IPS-20b (cell line): ENCODE results near the gene CORO6.

Source experiments
- H3K27ac ChIP-seq: one replicate; pipeline ENCODE4 v1.5.1; 2013; ENCODE audit warnings: low read length
- H3K27me3 ChIP-seq: 2 replicates; pipeline ENCODE4 v1.6.1; 2013; ENCODE audit warnings: mild to moderate bottlenecking, low read length, inconsistent platforms; ENCODE audit not compliant: insufficient read depth
- H3K36me3 ChIP-seq: 2 replicates; pipeline ENCODE4 v1.6.1; 2013; ENCODE audit warnings: low read depth, mild to moderate bottlenecking, inconsistent platforms, low read length, moderate library complexity; ENCODE audit not compliant: insufficient read depth
- H3K4me1 ChIP-seq: 2 replicates; pipeline ENCODE4 v1.6.1; 2013; ENCODE audit warnings: mild to moderate bottlenecking, control low read depth, inconsistent platforms, low read length, moderate library complexity; ENCODE audit not compliant: insufficient read depth
- H3K4me3 ChIP-seq: 2 replicates; pipeline ENCODE4 v1.5.1; 2013; ENCODE audit warnings: mild to moderate bottlenecking, low read length, inconsistent platforms
- H3K9ac ChIP-seq: 2 replicates; pipeline ENCODE4 v1.6.1; 2013; ENCODE audit warnings: low read depth, mild to moderate bottlenecking, inconsistent platforms, low read length, moderate library complexity
- H3K9me3 ChIP-seq: 2 replicates; pipeline ENCODE4 v1.6.1; 2013; ENCODE audit warnings: mild to moderate bottlenecking, low read depth, low read length, inconsistent platforms; ENCODE audit not compliant: insufficient read depth

Gene CORO6

DNA sequence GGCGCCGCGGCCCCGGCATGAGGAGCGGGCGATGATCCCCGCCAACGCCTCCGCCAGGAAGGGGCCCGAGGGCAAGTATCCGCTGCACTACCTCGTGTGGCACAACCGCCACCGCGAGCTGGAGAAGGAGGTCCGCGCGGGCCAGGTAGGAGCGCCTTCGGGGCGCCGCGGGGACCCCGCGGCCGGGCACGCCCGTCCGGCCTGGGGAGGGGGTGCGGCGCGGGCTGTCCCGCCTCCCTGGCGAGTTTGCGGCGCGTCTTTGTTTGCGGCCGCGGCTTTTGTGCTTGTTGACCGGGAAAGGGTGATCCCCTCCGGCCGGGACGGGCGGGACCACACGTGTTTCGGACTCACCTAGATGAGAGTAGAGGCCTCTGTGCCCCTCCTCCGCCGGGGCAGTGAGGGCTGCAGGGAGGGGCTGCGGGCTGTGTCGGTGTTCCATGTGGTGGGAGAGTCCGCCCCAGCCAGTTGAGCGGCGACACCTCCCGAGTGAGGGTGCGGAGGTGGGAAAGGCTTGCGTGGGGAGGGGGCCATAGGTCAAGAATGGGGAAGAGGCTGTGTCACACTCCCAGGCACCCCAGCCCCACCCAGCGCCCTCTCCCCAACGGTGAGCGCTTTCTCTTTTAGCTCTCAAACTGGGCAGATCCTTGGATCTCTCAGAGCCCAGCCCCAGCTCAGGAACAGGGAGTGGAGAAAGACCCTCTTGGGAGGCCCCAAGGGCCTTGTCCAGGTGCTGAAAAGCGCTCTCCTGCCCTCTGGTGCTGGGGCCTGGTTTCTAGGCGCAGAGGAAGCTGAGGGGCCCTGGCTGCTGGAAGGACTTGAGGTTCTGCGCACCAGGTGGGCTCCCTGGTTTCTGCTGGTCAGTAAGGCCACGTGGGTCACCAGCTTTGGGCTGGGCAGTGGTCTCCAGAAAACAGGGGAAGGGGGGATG is 28.9 kb downstream of the CORO6 start:
- Histone ChIP-seq H3K9me3 (no peaks in the 10 kb centered on the region), H3K27ac (no peak overlapping the region), H3K27me3 (peaks cover 16% of the 10 kb centered on the region), H3K4me3 (peak overlapping the region; percentile 80), H3K36me3 (no peaks in the 10 kb centered on the region), H3K9ac (peak overlapping the region; percentile 56; the same call in 1 of the 2 replicates), H3K4me1 (peaks cover 31% of the 10 kb centered on the region)

- Histone ChIP-seq H3K9ac (peak within 1 kb of the TSS; percentile 69; the same call in 1 of the 2 replicates), H3K9me3 (no peaks in the 10 kb centered on the region), H3K27ac (peak within 1 kb of the TSS; percentile 17), H3K4me1 (peaks cover 34% of the 10 kb centered on the region), H3K4me3 (peak within 1 kb of the TSS; percentile 80), H3K27me3 (peaks cover 20% of the 10 kb centered on the region), H3K36me3 (no peaks in the 10 kb centered on the region)
Measured at GRCh38 chr17:29592850-29593551, 29.7 kb downstream of the CORO6 start, which contains the start of gene ANKRD13B. Gene ANKRD13B (plus strand): TSS chr17:29593132. CDS start chr17:29593622, 490 bp downstream.

GRCh38 chr17:29591737-29592608 is 30.7 kb downstream of the CORO6 start:
- Histone ChIP-seq H3K27ac (peak overlapping the region; percentile 17), H3K4me3 (peak overlapping the region; percentile 78), H3K4me1 (peaks cover 33% of the 10 kb centered on the region), H3K27me3 (peaks cover 25% of the 10 kb centered on the region), H3K36me3 (no peaks in the 10 kb centered on the region), H3K9ac (peak overlapping the region; percentile 74; the same call in 1 of the 2 replicates), H3K9me3 (no peaks in the 10 kb centered on the region)

GRCh38 chr17:29591146-29591736 is 31.5 kb downstream of the CORO6 start:
- Histone ChIP-seq H3K9ac (peak overlapping the region; percentile 74; the same call in 1 of the 2 replicates), H3K4me1 (peaks cover 25% of the 10 kb centered on the region), H3K9me3 (no peaks in the 10 kb centered on the region), H3K27ac (peak overlapping the region; percentile 4), H3K27me3 (peaks cover 25% of the 10 kb centered on the region), H3K36me3 (no peaks in the 10 kb centered on the region), H3K4me3 (peak overlapping the region; percentile 78)

GRCh38 chr17:29590411-29591145 is 32.1 kb downstream of the CORO6 start:
- Histone ChIP-seq H3K9me3 (no peaks in the 10 kb centered on the region), H3K9ac (peak overlapping the region; percentile 74; the same call in 1 of the 2 replicates), H3K27me3 (peaks cover 25% of the 10 kb centered on the region), H3K4me3 (peak overlapping the region; percentile 78; the same call in 1 of the 2 replicates), H3K27ac (peak overlapping the region; percentile 4), H3K36me3 (no peaks in the 10 kb centered on the region), H3K4me1 (peaks cover 26% of the 10 kb centered on the region)

DNA sequence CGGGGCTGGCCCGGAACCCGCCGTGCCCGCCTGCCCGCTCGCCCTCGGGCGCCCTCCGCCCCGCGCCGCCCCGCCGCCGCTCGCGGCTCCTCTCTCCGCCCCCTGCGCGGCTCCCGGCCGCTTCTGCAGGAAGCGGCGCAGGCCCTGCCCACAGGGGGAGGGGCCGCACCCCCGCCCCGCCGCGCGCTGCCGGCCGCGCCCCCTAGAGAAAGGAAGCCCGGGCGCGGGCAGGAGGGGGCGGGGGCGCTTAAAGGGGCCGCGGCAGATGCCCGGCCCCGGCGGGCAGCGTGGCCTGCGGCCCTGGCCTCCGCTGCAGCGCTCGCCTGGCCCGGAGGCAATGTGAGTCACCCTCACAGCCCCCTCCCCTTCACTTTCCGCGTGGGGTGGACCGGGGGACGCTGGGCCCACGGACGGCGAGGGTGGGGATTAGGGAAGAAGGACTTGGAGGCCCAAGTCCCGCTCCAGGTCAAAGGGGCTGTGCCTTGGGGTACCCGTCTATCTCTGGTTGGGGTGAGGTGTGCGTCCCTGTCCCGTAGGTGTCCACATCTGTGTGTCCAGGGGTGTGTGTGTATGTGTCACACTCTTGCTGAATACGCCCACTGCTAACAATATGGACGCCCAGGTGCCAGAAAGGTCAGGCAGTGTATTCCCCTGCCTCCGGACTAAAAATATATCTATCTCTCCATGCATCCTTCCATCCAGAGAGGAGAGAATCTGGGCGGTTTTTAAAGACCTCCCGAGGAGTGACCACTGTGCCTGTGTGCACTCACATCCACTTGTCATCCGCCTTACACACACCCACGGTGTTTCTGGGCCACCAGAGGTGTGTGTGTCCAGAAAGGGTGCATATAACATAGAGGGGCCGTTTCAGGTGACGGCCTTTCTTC is 32.9 kb downstream of the CORO6 start, which contains the start of gene GIT1:
TSS of gene GIT1 (minus strand) at position 125 of the 887 bp plus-strand sequence. CDS start 270 bp downstream, outside the sequence.
- Histone ChIP-seq H3K27ac (no peak within 1 kb of the TSS), H3K9ac (peak within 1 kb of the TSS; percentile 74; the same call in 1 of the 2 replicates), H3K9me3 (no peaks in the 10 kb centered on the region), H3K36me3 (no peaks in the 10 kb centered on the region), H3K27me3 (peaks cover 25% of the 10 kb centered on the region), H3K4me3 (peak within 1 kb of the TSS; percentile 87), H3K4me1 (peaks cover 33% of the 10 kb centered on the region)

GRCh38 chr17:29588562-29589411 is 33.9 kb downstream of the CORO6 start:
- peak overlapping the region; percentile 87 for H3K4me3 ChIP-seq
- H3K36me3 ChIP-seq: no peaks in the 10 kb centered on the region
- H3K27ac ChIP-seq: no peak overlapping the region
- peak overlapping the region; percentile 60; the same call in 1 of the 2 replicates for H3K9ac ChIP-seq
- no peaks in the 10 kb centered on the region for H3K9me3 ChIP-seq
- peaks cover 39% of the 10 kb centered on the region for H3K4me1 ChIP-seq
- peaks cover 21% of the 10 kb centered on the region for H3K27me3 ChIP-seq

- peaks cover 39% of the 10 kb centered on the region for H3K4me1 ChIP-seq
- H3K36me3 ChIP-seq: no peaks in the 10 kb centered on the region
- H3K27ac ChIP-seq: no peak overlapping the region
- H3K4me3 ChIP-seq: peak overlapping the region; percentile 87
- H3K9me3 ChIP-seq: no peaks in the 10 kb centered on the region
- H3K27me3 ChIP-seq: peaks cover 19% of the 10 kb centered on the region
- peak overlapping the region; percentile 60; the same call in 1 of the 2 replicates for H3K9ac ChIP-seq
Measured at GRCh38 chr17:29588017-29588561, 34.6 kb downstream of the CORO6 start.

- H3K27me3 ChIP-seq: peaks cover 19% of the 10 kb centered on the region
- H3K36me3 ChIP-seq: 0 out of 2 replicates have a peak, but pooled peaks cover under 1% of the 10 kb centered on the region
- H3K9me3 ChIP-seq: no peaks in the 10 kb centered on the region
- no peak overlapping the region for H3K27ac ChIP-seq
- H3K4me1 ChIP-seq: peaks cover 38% of the 10 kb centered on the region
- peak overlapping the region; percentile 87; the same call in 1 of the 2 replicates for H3K4me3 ChIP-seq
- peak overlapping the region; percentile 60; the same call in 1 of the 2 replicates for H3K9ac ChIP-seq
Measured at GRCh38 chr17:29587591-29587990, 35.1 kb downstream of the CORO6 start.
